Measurements from ENCODE around the gene DFFA. TPM values are rescaled to one million over a fixed set of nuclear protein-coding genes. Genes with fewer than 3 reads are reported as not detected.
"Not testable (repeated sequence)": the region's sequence is repeated elsewhere in the genome, so short reads cannot be mapped to it uniquely, and the experiment has no call there.

Gene DFFA
- total RNA-seq, 4 donors from 2014 or later = 17.9 to 32.5 (median 26.0) TPM

DNA sequence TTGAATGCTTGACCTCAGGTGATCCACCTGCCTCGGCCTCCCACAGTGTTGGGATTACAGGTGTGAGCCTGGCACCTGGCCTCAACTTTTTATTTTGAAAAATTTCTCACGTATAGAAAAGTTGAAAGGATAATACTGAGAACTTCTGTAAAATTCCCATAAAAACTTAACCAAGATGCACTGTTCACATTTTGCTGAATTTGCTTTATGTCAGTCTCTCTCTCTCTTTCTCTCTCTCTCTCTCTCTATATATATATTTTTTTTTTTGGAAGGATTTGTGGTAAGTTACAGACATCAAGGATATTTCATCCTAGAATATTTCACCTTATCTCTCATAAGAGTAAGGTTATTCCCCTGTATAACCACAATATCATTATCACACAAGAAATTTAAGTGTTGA is 8.3 kb upstream of the DFFA start:
- 87% methylated on average over 2 of the region's 2 CpGs for WGBS
- no peaks in the 10 kb centered on the region for H3K9me3 ChIP-seq
- no peak overlapping the region for H3K27ac ChIP-seq (replicated peaks in 1 of 4)
- peaks cover 6 to 19% (median 15%) of the 10 kb centered on the region in 4 donors for H3K4me1 ChIP-seq
- TF ChIP-seq POLR2A (IDR thresholded peaks at IDR 0.05; ENCODE audit: low read depth) (no peak), POLR2AphosphoS5 (IDR thresholded peaks at IDR 0.05) (no peak), EP300 (IDR thresholded peaks at IDR 0.05) (no peak)
- TF ChIP-seq, protein P1, sequence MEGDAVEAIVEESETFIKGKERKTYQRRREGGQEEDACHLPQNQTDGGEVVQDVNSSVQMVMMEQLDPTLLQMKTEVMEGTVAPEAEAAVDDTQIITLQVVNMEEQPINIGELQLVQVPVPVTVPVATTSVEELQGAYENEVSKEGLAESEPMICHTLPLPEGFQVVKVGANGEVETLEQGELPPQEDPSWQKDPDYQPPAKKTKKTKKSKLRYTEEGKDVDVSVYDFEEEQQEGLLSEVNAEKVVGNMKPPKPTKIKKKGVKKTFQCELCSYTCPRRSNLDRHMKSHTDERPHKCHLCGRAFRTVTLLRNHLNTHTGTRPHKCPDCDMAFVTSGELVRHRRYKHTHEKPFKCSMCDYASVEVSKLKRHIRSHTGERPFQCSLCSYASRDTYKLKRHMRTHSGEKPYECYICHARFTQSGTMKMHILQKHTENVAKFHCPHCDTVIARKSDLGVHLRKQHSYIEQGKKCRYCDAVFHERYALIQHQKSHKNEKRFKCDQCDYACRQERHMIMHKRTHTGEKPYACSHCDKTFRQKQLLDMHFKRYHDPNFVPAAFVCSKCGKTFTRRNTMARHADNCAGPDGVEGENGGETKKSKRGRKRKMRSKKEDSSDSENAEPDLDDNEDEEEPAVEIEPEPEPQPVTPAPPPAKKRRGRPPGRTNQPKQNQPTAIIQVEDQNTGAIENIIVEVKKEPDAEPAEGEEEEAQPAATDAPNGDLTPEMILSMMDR (IDR thresholded peaks at IDR 0.05) = no peak
- no peak overlapping the region for H3K4me3 ChIP-seq
- H3K27me3 ChIP-seq = no peaks in the 10 kb centered on the region
- H3K36me3 ChIP-seq = no peaks in the 10 kb centered on the region
- DNase-seq (ENCODE audit: extremely low spot score) = no peak
- intact Hi-C loops (cut with DNase I) = no loop called here

DNA sequence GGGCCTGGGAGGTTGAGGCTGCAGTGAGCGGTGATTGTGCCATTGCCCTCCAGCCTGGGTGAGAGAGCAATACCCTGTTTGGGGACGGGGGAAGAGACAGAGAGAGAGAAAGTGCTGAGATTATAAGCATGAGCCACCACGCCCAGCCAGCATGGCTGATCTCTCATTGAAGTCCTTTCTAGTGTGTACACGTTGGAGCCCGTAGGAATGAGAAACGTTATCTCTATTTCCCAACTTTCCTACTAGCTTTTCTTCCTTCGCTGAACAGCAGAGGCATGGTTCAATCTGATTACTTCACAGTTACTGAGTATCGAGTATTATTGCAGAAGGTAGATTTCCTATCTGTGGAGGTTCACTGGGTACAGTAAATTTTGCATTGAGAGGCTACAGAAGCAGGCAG is 7.0 kb upstream of the DFFA start:
- H3K9me3 ChIP-seq = no peaks in the 10 kb centered on the region

DNA sequence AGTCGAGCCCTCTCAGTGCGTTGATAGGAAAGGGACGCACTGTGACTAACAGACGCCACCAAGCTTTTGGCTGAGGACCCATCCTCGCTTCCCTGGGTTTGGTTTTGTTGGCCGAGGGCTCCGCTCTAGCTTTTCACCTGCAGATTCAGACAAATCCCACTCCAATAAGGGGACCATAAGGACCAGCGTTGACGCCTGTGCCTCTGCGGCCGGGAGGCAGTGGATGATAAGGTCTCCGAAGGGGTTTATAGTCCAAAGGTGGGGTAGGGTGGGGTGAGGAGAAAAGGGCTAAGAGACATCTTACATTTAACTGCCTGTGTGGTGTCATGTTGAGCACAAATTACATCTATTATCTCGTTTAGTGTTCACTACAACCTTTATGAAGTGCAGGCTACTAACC is 3.2 kb upstream of the DFFA start:
- H3K36me3 ChIP-seq = no peaks in the 10 kb centered on the region
- intact Hi-C loops (cut with DNase I) = no loop called here
- under 1% methylated on average over 12 of the region's 13 CpGs for WGBS

More for the DNA sequence above, 7.0 kb upstream of the DFFA start:
- Histone ChIP-seq H3K4me3 (no peak overlapping the region), H3K36me3 (no peaks in the 10 kb centered on the region), H3K4me1 (peaks cover 7 to 27% (median 23%) of the 10 kb centered on the region in 4 donors), H3K27ac (replicated peaks in 1 of 4) (no peak overlapping the region), H3K27me3 (no peaks in the 10 kb centered on the region)
- intact Hi-C loops (cut with DNase I) = no loop called here
- no peak for DNase-seq (ENCODE audit: extremely low spot score)
- TF ChIP-seq EP300 (IDR thresholded peaks at IDR 0.05) (no peak), POLR2AphosphoS5 (IDR thresholded peaks at IDR 0.05) (no peak), POLR2A (IDR thresholded peaks at IDR 0.05; ENCODE audit: low read depth) (no peak)
- TF ChIP-seq, protein P1 (IDR thresholded peaks at IDR 0.05) = no peak
- 78% methylated on average over 8 of the region's 8 CpGs for WGBS

DNA sequence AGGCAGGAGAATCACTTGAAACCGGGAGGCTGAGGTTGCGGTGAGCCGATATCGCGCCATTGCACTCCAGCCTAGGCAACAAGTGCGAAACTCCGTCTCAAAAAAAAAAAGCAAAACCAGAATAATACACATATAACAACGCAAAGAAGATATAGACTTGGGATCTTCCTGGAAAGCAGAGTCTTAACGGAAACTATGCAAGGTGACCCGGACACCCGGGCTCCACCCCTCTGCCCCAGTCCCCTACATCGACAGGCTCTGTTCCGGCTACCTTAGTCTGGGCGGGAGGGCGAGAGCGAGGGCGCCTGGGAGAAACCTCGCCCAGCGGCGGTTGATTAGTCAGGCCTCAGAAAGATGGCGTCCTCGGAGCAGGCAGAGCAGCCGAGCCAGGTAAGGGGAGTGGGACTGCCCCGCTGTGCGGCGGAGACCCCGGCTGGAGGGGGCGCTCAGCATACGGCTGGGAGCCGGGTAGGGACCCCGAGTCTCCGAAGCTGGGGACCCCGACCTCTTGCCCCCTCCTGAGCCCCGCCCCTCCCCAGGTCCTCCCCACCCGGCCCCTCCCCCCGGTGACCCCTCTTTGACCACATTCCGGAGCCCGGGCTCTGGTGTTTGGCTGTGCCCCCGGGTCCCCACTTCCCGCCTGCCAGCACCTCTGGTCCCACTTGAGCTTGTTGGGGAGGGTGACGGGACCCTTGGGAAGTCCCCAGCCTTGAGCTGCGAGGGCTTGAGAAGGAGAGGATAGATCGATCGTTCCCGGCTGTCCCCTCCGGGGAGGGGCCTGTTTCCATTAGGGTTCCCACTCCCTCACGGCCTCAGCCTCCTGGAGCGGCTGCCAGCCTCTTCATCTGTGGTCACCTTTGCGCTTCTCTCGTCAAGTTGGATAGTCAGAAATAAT is 2.5 kb upstream of the DFFA start, which contains the start of gene PEX14:
PEX14 (plus strand) TSS at position 338 of the 895 bp plus-strand sequence; CDS start at position 355, 17 bp downstream.
- intact Hi-C loops (cut with DNase I) = no loop called here
- WGBS = 25% methylated on average over 23 of the region's 50 CpGs

More for the DNA sequence above, 3.2 kb upstream of the DFFA start:
- H3K4me3 ChIP-seq = peak overlapping the region; percentile 78 to 99 (median 91)
- no peak for TF ChIP-seq POLR2AphosphoS5 (IDR thresholded peaks at IDR 0.05)
- no peak for TF ChIP-seq POLR2A (IDR thresholded peaks at IDR 0.05; ENCODE audit: low read depth)
- no peak for TF ChIP-seq EP300 (IDR thresholded peaks at IDR 0.05)
- TF ChIP-seq, protein P1 (IDR thresholded peaks at IDR 0.05) = no peak
- peak overlapping the region; percentile 81 to 87 (median 86) for H3K27ac ChIP-seq (replicated peaks in 1 of 4)
- DNase-seq (ENCODE audit: extremely low spot score) = no peak
- H3K27me3 ChIP-seq = no peaks in the 10 kb centered on the region
- H3K9me3 ChIP-seq = no peaks in the 10 kb centered on the region
- H3K4me1 ChIP-seq = peaks cover 21 to 46% (median 44%) of the 10 kb centered on the region in 4 donors

DNA sequence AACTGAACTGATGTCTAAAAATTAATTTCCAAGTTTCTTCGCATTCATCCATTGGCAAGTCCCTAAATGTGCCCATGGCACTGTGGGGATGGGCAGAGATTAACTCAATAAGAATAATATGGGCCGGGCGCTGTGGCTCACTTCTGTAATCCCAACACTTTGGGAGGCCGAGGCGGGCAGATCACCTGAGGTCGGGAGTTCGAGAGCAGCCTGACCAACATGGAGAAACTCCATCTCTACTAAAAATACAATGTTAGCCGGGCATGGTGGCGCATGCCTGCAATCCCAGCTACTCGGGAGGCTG is 1.9 kb upstream of the DFFA start:
- peaks cover 21 to 46% (median 44%) of the 10 kb centered on the region in 4 donors for H3K4me1 ChIP-seq
- DNase-seq (ENCODE audit: extremely low spot score); H3K36me3 ChIP-seq; intact Hi-C loops (cut with DNase I); H3K27me3 ChIP-seq; H3K9me3 ChIP-seq: not testable (repeated sequence)
- peak overlapping the region; percentile 78 to 99 (median 91) for H3K4me3 ChIP-seq
- WGBS = 88% methylated on average over 10 of the region's 10 CpGs
- H3K27ac ChIP-seq (replicated peaks in 1 of 4) = peak overlapping the region; percentile 81 to 87 (median 86)

More for the DNA sequence above, 2.5 kb upstream of the DFFA start, which contains the start of gene PEX14:
- Histone ChIP-seq H3K9me3 (no peaks in the 10 kb centered on the region), H3K4me3 (peak within 1 kb of the TSS; percentile 78 to 99 (median 91)), H3K27ac (replicated peaks in 1 of 4) (peak within 1 kb of the TSS; percentile 81 to 87 (median 86)), H3K4me1 (peaks cover 21 to 46% (median 44%) of the 10 kb centered on the region in 4 donors), H3K36me3 (no peaks in the 10 kb centered on the region), H3K27me3 (no peaks in the 10 kb centered on the region)
- peak; percentile 95 for DNase-seq (ENCODE audit: extremely low spot score)
- TF ChIP-seq POLR2A (IDR thresholded peaks at IDR 0.05; ENCODE audit: low read depth) (no peak), POLR2AphosphoS5 (IDR thresholded peaks at IDR 0.05) (peak; percentile 60 to 74), EP300 (IDR thresholded peaks at IDR 0.05) (no peak)
- TF ChIP-seq, protein P1 (IDR thresholded peaks at IDR 0.05) = peak in 1 of 3 experiments; percentile 36
